ENCODE results near the gene RPL37A. TPM values are rescaled to one million over a fixed set of nuclear protein-coding genes. Genes with fewer than 3 reads are reported as not detected.
A peak's percentile ranks its signal among the peaks of the same experiment; 100 is the strongest.

RPL37A gene
- total and polyA plus RNA-seq, 2 of the 4 experiments (the other 2 are of a cell fraction), result 341 to 1,572 TPM

DNA sequence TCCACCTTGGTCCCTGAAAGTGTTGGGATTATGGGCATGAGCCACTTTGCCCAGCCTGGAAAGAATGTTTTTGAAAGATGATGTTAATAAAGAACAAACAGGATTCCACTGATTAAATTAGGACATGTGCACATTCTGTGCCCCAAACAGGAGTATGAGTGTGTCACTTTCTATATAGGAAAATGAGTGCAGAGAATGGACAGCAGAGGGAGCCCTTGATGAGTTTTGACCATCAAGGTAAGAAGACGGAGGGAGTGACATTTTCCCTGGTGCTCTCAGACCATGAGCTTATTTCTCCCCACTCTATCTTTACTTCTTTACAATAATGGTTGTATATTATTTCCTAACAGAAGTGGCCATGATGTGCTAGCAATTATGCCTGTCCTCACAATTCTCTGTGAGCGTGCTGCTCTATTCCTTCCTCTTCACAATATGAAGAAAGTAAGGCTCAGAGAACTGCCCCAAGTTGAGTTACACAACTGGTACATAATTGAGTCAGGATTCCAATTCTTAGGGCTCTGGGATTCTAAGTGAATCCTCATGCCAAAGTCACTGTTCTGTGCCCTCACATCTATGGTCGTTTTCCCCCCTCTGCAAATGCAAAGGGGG is 20.6 kb downstream of the RPL37A start (continued):
- TF ChIP-seq SMC3 (IDR thresholded peaks at IDR 0.05; ENCODE audit: low read depth, low read length), result peak; percentile 95

DNA sequence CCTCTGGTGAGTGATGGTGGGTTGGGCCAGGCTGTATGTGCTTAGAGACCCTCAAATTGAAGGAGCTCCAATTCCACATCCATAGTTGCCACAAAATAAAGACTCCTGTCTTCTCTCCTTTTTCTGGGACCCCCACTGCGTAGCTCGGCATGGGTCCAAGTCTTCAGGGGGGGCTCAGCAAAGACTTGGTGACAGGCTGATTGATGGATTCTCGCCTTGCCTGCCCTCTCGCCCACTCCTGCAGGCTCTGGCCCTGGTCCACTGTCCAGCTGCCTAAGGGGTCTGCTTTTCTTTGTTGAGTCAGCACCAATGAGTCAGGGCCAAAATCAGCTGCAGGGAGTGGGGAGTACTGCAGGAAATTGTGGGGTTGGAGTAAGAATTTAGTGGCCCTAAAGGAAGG is 21.5 kb downstream of the RPL37A start:
- Histone ChIP-seq H3K23ac (ENCODE audit: low read depth, low read length) (no peak overlapping the region), H2AK5ac (ENCODE audit: low read depth, low read length) (peak overlapping the region; percentile 49; the same call in 1 of the 2 replicates), H3K4me3 (ENCODE audit: insufficient read depth, low read depth, low read length) (no peak overlapping the region), H4K5ac (ENCODE audit: low read depth, low read length) (no peak overlapping the region; the same call in 1 of the 2 replicates), H2AFZ (replicated peaks; ENCODE audit: low read length, poor library complexity) (peak overlapping the region; percentile 9), H4K91ac (ENCODE audit: insufficient read depth, low read depth, low read length) (no peak overlapping the region), H3K9ac (ENCODE audit: low read depth, low read length) (no peak overlapping the region), H3K36me3 (ENCODE audit: control insufficient read depth, insufficient read depth, low read length) (no peaks in the 10 kb centered on the region), H2BK15ac (ENCODE audit: low read depth, low read length) (peak overlapping the region; percentile 36; the same call in 1 of the 3 replicates), H3K27me3 (ENCODE audit: control insufficient read depth, insufficient read depth, low read length) (no peaks in the 10 kb centered on the region), H2AK9ac (replicated peaks; ENCODE audit: low read depth, low read length, poor library complexity) (peak overlapping the region; percentile 88), H3K18ac (ENCODE audit: low read depth, low read length) (peak overlapping the region; percentile 43), H3K27ac (ENCODE audit: insufficient read depth, low read length) (no peak overlapping the region), H3K14ac (replicated peaks; ENCODE audit: low read depth, low read length) (peak overlapping the region; percentile 27), H4K8ac (ENCODE audit: low read depth in 2 of 2, low read length in 2 of 2) (peak overlapping the region in 1 of 2 experiments; percentile 17; a peak in 1 of 4 replicates), H2BK120ac (ENCODE audit: low read depth, low read length) (peak overlapping the region; percentile 37; the same call in 1 of the 2 replicates), H3K4me1 (ENCODE audit: control insufficient read depth, insufficient read depth, low read length) (peaks cover 7% of the 10 kb centered on the region), H3K79me1 (ENCODE audit: low read depth in 1 of 2, low read length in 2 of 2) (no peaks in the 10 kb centered on the region), H3K4ac (ENCODE audit: low read depth, low read length) (peak overlapping the region; percentile 61), H3K9me1 (ENCODE audit: insufficient read depth, low read length) (peaks cover 8% of the 10 kb centered on the region), H3K4me2 (ENCODE audit: low read depth, low read length) (no peak overlapping the region), H3K9me3 (ENCODE audit: control insufficient read depth, insufficient read depth, low read length) (no peaks in the 10 kb centered on the region), H2BK20ac (ENCODE audit: low read depth, low read length) (peak overlapping the region; percentile 51), H2BK5ac (ENCODE audit: low read depth, low read length, poor library complexity, severe bottlenecking) (no peak overlapping the region), H4K20me1 (ENCODE audit: insufficient read depth, low read length) (no peaks in the 10 kb centered on the region), H3K56ac (ENCODE audit: extremely low read depth, insufficient read depth, low read length) (no peak overlapping the region)
- intact Hi-C loops (cut with micrococcal nuclease) (no loop called here), in situ Hi-C loops (cut with MboI; ENCODE audit: low sequenced_read_pairs) (loop anchor here (25.0 kb wide), 1 partner anchor 992 kb away; no protein-coding TSS in a partner anchor), dilution Hi-C loops (cut with HindIII; ENCODE audit: low sequenced_read_pairs, unreplicated experiment) (loop anchor here (25.0 kb wide), 2 partner anchors 142 to 992 kb away; no protein-coding TSS in a partner anchor)
- WGBS, 2 experiments (ENCODE audit: extremely low coverage in 2 of 2, insufficient read length in 1 of 2), result 64% methylated on average over 2 of the region's 4 CpGs; no CpG with 5 or more reads in 1 of the 2 experiments
- DNase-seq (peak; percentile 73), ATAC-seq (ENCODE audit: low read depth) (no peak)
- TF ChIP-seq CEBPB (IDR thresholded peaks at IDR 0.05; ENCODE audit: low read depth, low read length), result no peak
- TF ChIP-seq FOS (IDR thresholded peaks at IDR 0.05; ENCODE audit: low read depth, low read length), result peak; percentile 20; the same call in 1 of the 2 replicates
- peak; percentile 8; the same call in 1 of the 2 replicates for TF ChIP-seq RAD21 (IDR thresholded peaks at IDR 0.05; ENCODE audit: low read length)
- TF ChIP-seq MAFK (IDR thresholded peaks at IDR 0.05; ENCODE audit: low read depth, low read length), result peak; percentile 78
- ChIA-PET CTCF (interaction anchor here (0.8 to 6.0 kb wide), 3 partner anchors 77 to 146 kb away, joined by 4 to 88 read pairs (median 4); no protein-coding TSS in a partner anchor), POLR2A (ENCODE audit: unreplicated experiment) (interaction anchor here (0.5 kb wide), 1 partner anchor 11 kb away, joined by 3 read pairs; no protein-coding TSS in a partner anchor)
- no TSS peak for BruUV-seq (replicated peaks)

Data from IMR-90 (cell line).